CD8-positive, alpha-beta memory T cell (primary cell): ENCODE results near the gene SGK2. TPM values are rescaled to one million over a fixed set of nuclear protein-coding genes. Genes with fewer than 3 reads are reported as not detected.

Source experiments
- CTCF ChIA-PET: fragments of 350-600 bp; sonication (Branson Sonifier 250); formaldehyde crosslinking; loops from one replicate; lab custom pipeline; 2021; ENCODE audit warnings: antibody characterized with exemption; lab: Charles Lee
- POLR2A ChIA-PET: fragments of 350-600 bp; sonication (Branson Sonifier 250); formaldehyde crosslinking; loops from one replicate; lab custom pipeline; 2021; ENCODE audit warnings: antibody characterized with exemption; lab: Charles Lee
- DNase-seq, 5 donors: peaks; one replicate each; pipeline versions ENCODE4 v3.0.0 to v3.0.0-alpha.2; 2020 to 2022; ENCODE audit warnings: mixed read lengths in 1 of 5
- H3K27ac ChIP-seq: one replicate; pipeline ENCODE4 v1.7.0; 2013; ENCODE audit warnings: low read depth, mild to moderate bottlenecking, low read length, moderate library complexity
- H3K27me3 ChIP-seq: 2 replicates; pipeline ENCODE4 v1.7.0; 2013; ENCODE audit warnings: low read length, mild to moderate bottlenecking; ENCODE audit not compliant: insufficient read depth, poor library complexity, severe bottlenecking
- H3K36me3 ChIP-seq: 2 replicates; pipeline ENCODE4 v1.7.0; 2013; ENCODE audit warnings: mild to moderate bottlenecking, low read length, moderate library complexity; ENCODE audit not compliant: insufficient read depth
- H3K4me1 ChIP-seq: 2 replicates; pipeline ENCODE4 v1.7.0; 2013; ENCODE audit warnings: mild to moderate bottlenecking, low read length, moderate library complexity; ENCODE audit not compliant: insufficient read depth
- H3K4me3 ChIP-seq: 2 replicates; pipeline ENCODE4 v1.7.0; 2013; ENCODE audit warnings: mild to moderate bottlenecking, low read length
- H3K9me3 ChIP-seq: 2 replicates; pipeline ENCODE4 v1.7.0; 2013; ENCODE audit warnings: mild to moderate bottlenecking, low read length
- H3K27ac Mint-ChIP-seq, 8 donors: one replicate each; pipeline ENCODE4 v1.8.0; 2020 to 2021; ENCODE audit warnings: mixed read lengths in 8 of 8, mild to moderate bottlenecking in 6 of 8, inconsistent platforms in 3 of 8, moderate library complexity in 3 of 8
- H3K27me3 Mint-ChIP-seq, 2 donors: one replicate each; pipeline ENCODE4 v1.8.0; 2020 to 2021; ENCODE audit warnings: mixed read lengths in 2 of 2, mild to moderate bottlenecking in 1 of 2, moderate library complexity in 1 of 2
- H3K36me3 Mint-ChIP-seq, 3 donors: one replicate each; pipeline ENCODE4 v1.8.0; 2020 to 2021; ENCODE audit warnings: mixed read lengths in 3 of 3, inconsistent platforms in 1 of 3, mild to moderate bottlenecking in 1 of 3
- H3K4me1 Mint-ChIP-seq, 3 donors: one replicate each; pipeline ENCODE4 v1.8.0; 2020 to 2021; ENCODE audit warnings: mixed read lengths in 3 of 3, inconsistent platforms in 1 of 3, mild to moderate bottlenecking in 1 of 3
- H3K4me3 Mint-ChIP-seq, 7 donors: one replicate each; pipeline ENCODE4 v1.8.0; 2020 to 2021; ENCODE audit warnings: mixed read lengths in 7 of 7, mild to moderate bottlenecking in 6 of 7, moderate library complexity in 4 of 7, inconsistent platforms in 2 of 7
- H3K9me3 Mint-ChIP-seq, 5 donors: one replicate each; pipeline ENCODE4 v1.8.0; 2020 to 2022; ENCODE audit warnings: mixed read lengths in 5 of 5, mild to moderate bottlenecking in 3 of 5, moderate library complexity in 2 of 5, inconsistent platforms in 1 of 5
- polyA plus RNA-seq: library from polyadenylated mRNA; unstranded; fragments of 300-500 nt; fragmentation: Illumina TruSeq; gene quantifications from one replicate; pipeline ENCODE4 v1.2.3, GENCODE V29; 2021
- total RNA-seq, 2 experiments: library from RNA; stranded (reverse); gene quantifications; one replicate each; pipeline ENCODE4 v1.2.3, GENCODE V29; 2021

Gene SGK2
- total RNA-seq (under 1 TPM; 0.11 to 0.24 TPM), polyA plus RNA-seq (not detected)

- DNase-seq: no peak
- ChIA-PET POLR2A (no interaction called here), CTCF (interaction anchor here (1.8 kb wide), 1 partner anchor 28 kb away, joined by 3 read pairs; no protein-coding TSS in a partner anchor)
- no peaks in the 10 kb centered on the region for H3K27me3 ChIP-seq
- H3K4me3 ChIP-seq: no peak within 1 kb of the TSS
- no peaks in the 10 kb centered on the region for H3K36me3 Mint-ChIP-seq
- no peaks in the 10 kb centered on the region for H3K9me3 ChIP-seq
- no peak within 1 kb of the TSS for H3K4me3 Mint-ChIP-seq
- H3K4me1 ChIP-seq: no peaks in the 10 kb centered on the region
- H3K36me3 ChIP-seq: no peaks in the 10 kb centered on the region
- H3K9me3 Mint-ChIP-seq: no peaks in the 10 kb centered on the region
- H3K27ac ChIP-seq: no peak within 1 kb of the TSS
- peaks cover 3 to 7% of the 10 kb centered on the region in 2 donors for H3K27me3 Mint-ChIP-seq
- no peaks in the 10 kb centered on the region for H3K4me1 Mint-ChIP-seq
- H3K27ac Mint-ChIP-seq: peak within 1 kb of the TSS in 1 of 8 donors; percentile 24
Observed at GRCh38 chr20:43558412-43559146, at the start of gene SGK2. SGK2 (plus strand) TSS chr20:43559027; CDS start chr20:43566496, 7,469 bp downstream.

- no peaks in the 10 kb centered on the region for H3K36me3 ChIP-seq
- Mint-ChIP-seq H3K27ac (no peak overlapping the region), H3K4me3 (peak overlapping the region in 1 of 7 donors; percentile 29), H3K27me3 (peaks cover 12 to 17% of the 10 kb centered on the region in 2 donors), H3K36me3 (peaks cover 0 to 5% (median 0%) of the 10 kb centered on the region in 3 donors), H3K4me1 (peaks cover 16 to 33% (median 25%) of the 10 kb centered on the region in 3 donors), H3K9me3 (peaks cover 0 to 2% (median 0%) of the 10 kb centered on the region in 5 donors)
- H3K27me3 ChIP-seq: peaks cover 6% of the 10 kb centered on the region
- CTCF ChIA-PET: no interaction called here
- H3K27ac ChIP-seq: no peak overlapping the region
- peaks cover 18% of the 10 kb centered on the region for H3K4me1 ChIP-seq
- DNase-seq: no peak
- H3K9me3 ChIP-seq: no peaks in the 10 kb centered on the region
- H3K4me3 ChIP-seq: no peak overlapping the region
- POLR2A ChIA-PET: no interaction called here
Observed at GRCh38 chr20:43511879-43512278, 46.9 kb upstream of the SGK2 start.

- peaks cover 0 to 2% (median 0%) of the 10 kb centered on the region in 5 donors for H3K9me3 Mint-ChIP-seq
- H3K27ac Mint-ChIP-seq: peak overlapping the region in 4 of 8 donors; percentile 62 to 84 (median 72)
- H3K9me3 ChIP-seq: no peaks in the 10 kb centered on the region
- POLR2A ChIA-PET: interaction anchor here (3.0 kb wide), 1 partner anchor 56 kb away, joined by 23 read pairs; the partner anchor contains the start of gene SRSF6
- H3K27me3 Mint-ChIP-seq: peaks cover 5 to 10% of the 10 kb centered on the region in 2 donors
- H3K36me3 Mint-ChIP-seq: peaks cover 0 to 9% (median 1%) of the 10 kb centered on the region in 3 donors
- no peaks in the 10 kb centered on the region for H3K36me3 ChIP-seq
- peaks cover 16 to 30% (median 22%) of the 10 kb centered on the region in 3 donors for H3K4me1 Mint-ChIP-seq
- H3K4me3 Mint-ChIP-seq: peak overlapping the region; percentile 80 to 95 (median 92)
- peaks cover 15% of the 10 kb centered on the region for H3K4me1 ChIP-seq
- no peak for DNase-seq
- peak overlapping the region; percentile 54 for H3K4me3 ChIP-seq
- peaks cover 4% of the 10 kb centered on the region for H3K27me3 ChIP-seq
- CTCF ChIA-PET: interaction anchor here (1.5 to 1.6 kb wide), 2 partner anchors 56 to 65 kb away, joined by 3 to 4 read pairs; partner anchors contain the start of gene SRSF6
- peak overlapping the region; percentile 12 for H3K27ac ChIP-seq
Observed at GRCh38 chr20:43513372-43513930, 45.4 kb upstream of the SGK2 start.

- no peaks in the 10 kb centered on the region for H3K36me3 ChIP-seq
- Mint-ChIP-seq H3K36me3 (peaks cover 0 to 9% (median 1%) of the 10 kb centered on the region in 3 donors), H3K4me3 (peak overlapping the region; percentile 89 to 96 (median 94)), H3K4me1 (peaks cover 16 to 28% (median 19%) of the 10 kb centered on the region in 3 donors), H3K27ac (peak overlapping the region; percentile 76 to 94 (median 88)), H3K9me3 (peaks cover 0 to 2% (median 0%) of the 10 kb centered on the region in 5 donors), H3K27me3 (peaks cover 1 to 5% of the 10 kb centered on the region in 2 donors)
- H3K4me1 ChIP-seq: peaks cover 14% of the 10 kb centered on the region
- POLR2A ChIA-PET: interaction anchor here (0.6 to 3.0 kb wide), 2 partner anchors 52 to 57 kb away, joined by 3 to 23 read pairs; partner anchors contain the start of gene SRSF6
- H3K27me3 ChIP-seq: no peaks in the 10 kb centered on the region
- H3K9me3 ChIP-seq: no peaks in the 10 kb centered on the region
- peak; percentile 83 to 95 (median 93) for DNase-seq
- CTCF ChIA-PET: interaction anchor here (1.1 to 1.8 kb wide), 4 partner anchors 26 to 65 kb away, joined by 3 to 4 read pairs (median 4); partner anchors contain the start of gene SRSF6
- peak overlapping the region; percentile 66 for H3K4me3 ChIP-seq
- H3K27ac ChIP-seq: peak overlapping the region; percentile 38
Observed at GRCh38 chr20:43513931-43514647, 44.7 kb upstream of the SGK2 start.

- H3K4me3 Mint-ChIP-seq: peak overlapping the region; percentile 89 to 96 (median 94)
- H3K4me1 ChIP-seq: peaks cover 14% of the 10 kb centered on the region
- CTCF ChIA-PET: interaction anchor here (1.1 to 1.8 kb wide), 4 partner anchors 26 to 66 kb away, joined by 3 to 4 read pairs (median 4); partner anchors contain the start of gene SRSF6
Observed at GRCh38 chr20:43514648-43514999, 44.2 kb upstream of the SGK2 start.

GRCh38 chr20:43515628-43516027, 43.2 kb upstream of the SGK2 start:
- peaks cover 14% of the 10 kb centered on the region for H3K4me1 ChIP-seq
- peak overlapping the region; percentile 66 for H3K4me3 ChIP-seq
- POLR2A ChIA-PET: interaction anchor here (3.0 kb wide), 1 partner anchor 58 kb away, joined by 23 read pairs; the partner anchor contains the start of gene SRSF6
- H3K9me3 Mint-ChIP-seq: no peaks in the 10 kb centered on the region
- H3K27me3 ChIP-seq: no peaks in the 10 kb centered on the region
- peaks cover 0 to 1% of the 10 kb centered on the region in 2 donors for H3K27me3 Mint-ChIP-seq
- no peaks in the 10 kb centered on the region for H3K9me3 ChIP-seq
- CTCF ChIA-PET: interaction anchor here (1.8 kb wide), 1 partner anchor 59 kb away, joined by 4 read pairs; no protein-coding TSS in a partner anchor
- peak overlapping the region in 6 of 7 donors; percentile 1 to 95 (median 80) for H3K4me3 Mint-ChIP-seq
- peak overlapping the region; percentile 0 for H3K27ac ChIP-seq
- no peak for DNase-seq
- H3K27ac Mint-ChIP-seq: peak overlapping the region in 3 of 8 donors; percentile 7 to 59 (median 35)
- H3K4me1 Mint-ChIP-seq: peaks cover 16 to 28% (median 19%) of the 10 kb centered on the region in 3 donors
- H3K36me3 Mint-ChIP-seq: peaks cover 1 to 11% (median 3%) of the 10 kb centered on the region in 3 donors
- no peaks in the 10 kb centered on the region for H3K36me3 ChIP-seq

More at GRCh38 chr20:43514648-43514999, 44.2 kb upstream of the SGK2 start:
- DNase-seq: peak in 1 of 5 donors; percentile 34
- POLR2A ChIA-PET: interaction anchor here (0.6 to 3.0 kb wide), 2 partner anchors 53 to 57 kb away, joined by 3 to 23 read pairs; partner anchors contain the start of gene SRSF6
- H3K9me3 Mint-ChIP-seq: peaks cover 0 to 2% (median 0%) of the 10 kb centered on the region in 5 donors
- peaks cover 0 to 9% (median 1%) of the 10 kb centered on the region in 3 donors for H3K36me3 Mint-ChIP-seq
- H3K27ac ChIP-seq: peak overlapping the region; percentile 38
- peak overlapping the region; percentile 76 to 94 (median 88) for H3K27ac Mint-ChIP-seq
- no peaks in the 10 kb centered on the region for H3K9me3 ChIP-seq
- peaks cover 16 to 28% (median 19%) of the 10 kb centered on the region in 3 donors for H3K4me1 Mint-ChIP-seq
- no peaks in the 10 kb centered on the region for H3K27me3 ChIP-seq
- H3K4me3 ChIP-seq: peak overlapping the region; percentile 66
- H3K36me3 ChIP-seq: no peaks in the 10 kb centered on the region
- H3K27me3 Mint-ChIP-seq: peaks cover under 1 to 1% of the 10 kb centered on the region in 2 donors

GRCh38 chr20:43516251-43516824, 42.5 kb upstream of the SGK2 start:
- Mint-ChIP-seq H3K36me3 (peaks cover 3 to 11% (median 3%) of the 10 kb centered on the region in 3 donors), H3K27me3 (peaks cover 0 to 1% of the 10 kb centered on the region in 2 donors), H3K4me1 (peaks cover 16 to 28% (median 21%) of the 10 kb centered on the region in 3 donors), H3K27ac (peak overlapping the region in 2 of 8 donors; percentile 10 to 18), H3K4me3 (peak overlapping the region in 1 of 7 donors; percentile 78), H3K9me3 (no peaks in the 10 kb centered on the region)
- Histone ChIP-seq H3K36me3 (no peaks in the 10 kb centered on the region), H3K4me3 (no peak overlapping the region), H3K27ac (no peak overlapping the region), H3K27me3 (no peaks in the 10 kb centered on the region), H3K9me3 (no peaks in the 10 kb centered on the region), H3K4me1 (peaks cover 14% of the 10 kb centered on the region)
- POLR2A ChIA-PET: no interaction called here
- no peak for DNase-seq
- CTCF ChIA-PET: interaction anchor here (1.8 kb wide), 1 partner anchor 60 kb away, joined by 4 read pairs; no protein-coding TSS in a partner anchor
